DMS79 (cell line): ENCODE data around the gene MAP1LC3A.
A peak's percentile ranks its signal among the peaks of the same experiment; 100 is the strongest.

Experiments
- DNase-seq: peaks from one replicate; lab custom pipeline; 2025; lab: John Stamatoyannopoulos, UW

MAP1LC3A gene

GRCh38 chr20:34549291-34549928, 9.1 kb upstream of the MAP1LC3A start:
- DNase-seq, result no peak

GRCh38 chr20:34549929-34550305, 8.6 kb upstream of the MAP1LC3A start:
- DNase-seq, result no peak

- DNase-seq, result no peak
These were observed 5.9 kb upstream of the MAP1LC3A start for GRCh38 chr20:34552569-34552968.

- DNase-seq, result no peak
These were observed 5.1 kb upstream of the MAP1LC3A start for GRCh38 chr20:34553366-34553867.

GRCh38 chr20:34557936-34558319, 590 bp upstream of the MAP1LC3A start:
- no peak for DNase-seq

GRCh38 chr20:34559311-34560140, 1.0 kb downstream of the MAP1LC3A start:
- no peak for DNase-seq

- no peak for DNase-seq
These were observed 1.6 kb downstream of the MAP1LC3A start for GRCh38 chr20:34560141-34560523.

- DNase-seq, result no peak
These were observed 2.1 kb downstream of the MAP1LC3A start for GRCh38 chr20:34560614-34561013.

- no peak for DNase-seq
These were observed 3.1 kb downstream of the MAP1LC3A start for GRCh38 chr20:34561661-34562060.

- no peak for DNase-seq
These were observed 4.1 kb downstream of the MAP1LC3A start for GRCh38 chr20:34562641-34563040.

- DNase-seq, result no peak
These were observed 6.3 kb downstream of the MAP1LC3A start for GRCh38 chr20:34564833-34565232.

GRCh38 chr20:34566978-34567891, 8.7 kb downstream of the MAP1LC3A start:
- peak; percentile 7 for DNase-seq

GRCh38 chr20:34567892-34568865, 9.7 kb downstream of the MAP1LC3A start:
- no peak for DNase-seq

- no peak for DNase-seq
These were observed 11.1 kb downstream of the MAP1LC3A start for GRCh38 chr20:34569598-34569997.

- DNase-seq, result no peak
These were observed 12.4 kb downstream of the MAP1LC3A start for GRCh38 chr20:34570859-34571306.

- DNase-seq, result no peak
These were observed 13.2 kb downstream of the MAP1LC3A start for GRCh38 chr20:34571753-34572152.

- no peak for DNase-seq
These were observed 15.2 kb downstream of the MAP1LC3A start for GRCh38 chr20:34573541-34574300.

GRCh38 chr20:34574426-34574825, 15.9 kb downstream of the MAP1LC3A start:
- no peak for DNase-seq

- no peak for DNase-seq
These were observed 16.3 kb downstream of the MAP1LC3A start for GRCh38 chr20:34574861-34575260.

GRCh38 chr20:34575271-34575670, 16.8 kb downstream of the MAP1LC3A start:
- no peak for DNase-seq
